Osteoblast (primary cell): ENCODE measurements around the gene CD7. TPM values are rescaled to one million over a fixed set of nuclear protein-coding genes. Genes with fewer than 3 reads are reported as not detected.

Experiments
- DNase-seq: peaks from one replicate; pipeline ENCODE4 v3.0.0; 2011; ENCODE audit warnings: low spot score, mixed read lengths; ENCODE audit not compliant: insufficient read length; ENCODE audit errors: missing footprints
- H2AFZ ChIP-seq: 2 replicates; pipeline ENCODE4 v1.6.0; 2011; ENCODE audit warnings: mild to moderate bottlenecking, low read length
- H3K27ac ChIP-seq: 2 replicates; pipeline ENCODE4 v1.5.1; 2011; ENCODE audit warnings: mild to moderate bottlenecking, low read depth, low read length, moderate library complexity
- H3K27me3 ChIP-seq: 2 replicates; pipeline ENCODE4 v1.6.0; 2012; ENCODE audit warnings: mild to moderate bottlenecking, control low read depth, inconsistent platforms, low read length, moderate library complexity; ENCODE audit not compliant: insufficient read depth
- H3K36me3 ChIP-seq: 2 replicates; pipeline ENCODE4 v1.5.1; 2011; ENCODE audit warnings: mild to moderate bottlenecking, low read length, control low read depth, moderate library complexity; ENCODE audit not compliant: insufficient read depth
- H3K4me1 ChIP-seq: 2 replicates; pipeline ENCODE4 v1.5.1; 2011; ENCODE audit warnings: mild to moderate bottlenecking, low read length, control low read depth, moderate library complexity; ENCODE audit not compliant: insufficient read depth
- H3K4me2 ChIP-seq: 2 replicates; pipeline ENCODE4 v1.6.0; 2011; ENCODE audit warnings: mild to moderate bottlenecking, low read length; ENCODE audit not compliant: insufficient read depth
- H3K4me3 ChIP-seq: fragments of 200-600 bp; sonication (generic); 3 replicates; pipeline ENCODE4 v1.5.1; 2012; ENCODE audit warnings: mild to moderate bottlenecking, low read length, inconsistent platforms; ENCODE audit not compliant: insufficient read depth
- H3K79me2 ChIP-seq: 2 replicates; pipeline ENCODE4 v1.6.0; 2012; ENCODE audit warnings: mild to moderate bottlenecking, low read length, control low read depth, inconsistent platforms; ENCODE audit not compliant: insufficient read depth
- H3K9me3 ChIP-seq: 2 replicates; pipeline ENCODE4 v1.5.1; 2011; ENCODE audit warnings: low read depth, low read length, control low read depth
- H4K20me1 ChIP-seq: 2 replicates; pipeline ENCODE4 v1.6.0; 2012; ENCODE audit warnings: mild to moderate bottlenecking, low read length, control low read depth; ENCODE audit not compliant: insufficient read depth
- CTCF ChIP-seq: IDR thresholded peaks from 2 replicates; pipeline ENCODE4 v1.5.1; 2011; ENCODE audit warnings: mild to moderate bottlenecking, low read depth, low read length, moderate library complexity; ENCODE audit errors: extremely low read depth
- total RNA-seq: library from RNA; depleted of rRNA; stranded (reverse); fragments of >200 nt; gene quantifications from 2 replicates; pipeline ENCODE4 v1.2.3, GENCODE V29; 2012

The CD7 gene
- total RNA-seq, 1 donor: not detected

- no peak overlapping the region for H3K4me2 ChIP-seq
- no peaks in the 10 kb centered on the region for H3K9me3 ChIP-seq
- H3K27ac ChIP-seq: no peak overlapping the region
- DNase-seq: no peak
- no peak for TF ChIP-seq CTCF
- H4K20me1 ChIP-seq: no peaks in the 10 kb centered on the region
- no peak overlapping the region for H2AFZ ChIP-seq
- H3K36me3 ChIP-seq: no peaks in the 10 kb centered on the region
- no peak overlapping the region for H3K4me3 ChIP-seq
- no peaks in the 10 kb centered on the region for H3K79me2 ChIP-seq
- H3K4me1 ChIP-seq: peaks cover 4% of the 10 kb centered on the region
- no peaks in the 10 kb centered on the region for H3K27me3 ChIP-seq
These were observed 14.1 kb downstream of the CD7 start for GRCh38 chr17:82302991-82303943.

- H3K4me1 ChIP-seq: peaks cover 12% of the 10 kb centered on the region
- H3K4me2 ChIP-seq: no peak overlapping the region
- H4K20me1 ChIP-seq: no peaks in the 10 kb centered on the region
- H3K9me3 ChIP-seq: no peaks in the 10 kb centered on the region
- no peak overlapping the region for H3K4me3 ChIP-seq
- DNase-seq: no peak
- no peaks in the 10 kb centered on the region for H3K79me2 ChIP-seq
- H3K36me3 ChIP-seq: no peaks in the 10 kb centered on the region
- no peak for TF ChIP-seq CTCF
- no peaks in the 10 kb centered on the region for H3K27me3 ChIP-seq
- H2AFZ ChIP-seq: no peak overlapping the region
- no peak overlapping the region for H3K27ac ChIP-seq
These were observed 14.8 kb downstream of the CD7 start for GRCh38 chr17:82302568-82302963.

- DNase-seq: peak; percentile 79
- H2AFZ ChIP-seq: no peak overlapping the region
- no peaks in the 10 kb centered on the region for H3K36me3 ChIP-seq
- H3K9me3 ChIP-seq: no peaks in the 10 kb centered on the region
- TF ChIP-seq CTCF: no peak
- no peak overlapping the region for H3K4me2 ChIP-seq
- peaks cover 16% of the 10 kb centered on the region for H3K4me1 ChIP-seq
- H3K27ac ChIP-seq: no peak overlapping the region
- H3K27me3 ChIP-seq: no peaks in the 10 kb centered on the region
- no peaks in the 10 kb centered on the region for H3K79me2 ChIP-seq
- no peaks in the 10 kb centered on the region for H4K20me1 ChIP-seq
- no peak overlapping the region for H3K4me3 ChIP-seq
These were observed 15.4 kb downstream of the CD7 start for GRCh38 chr17:82301916-82302567.
